ENCODE data around the gene ZNF44. TPM values are rescaled to one million over a fixed set of nuclear protein-coding genes. Genes with fewer than 3 reads are reported as not detected.

Gene ZNF44
- polyA plus RNA-seq, 1 donor: 13.8 TPM

DNA sequence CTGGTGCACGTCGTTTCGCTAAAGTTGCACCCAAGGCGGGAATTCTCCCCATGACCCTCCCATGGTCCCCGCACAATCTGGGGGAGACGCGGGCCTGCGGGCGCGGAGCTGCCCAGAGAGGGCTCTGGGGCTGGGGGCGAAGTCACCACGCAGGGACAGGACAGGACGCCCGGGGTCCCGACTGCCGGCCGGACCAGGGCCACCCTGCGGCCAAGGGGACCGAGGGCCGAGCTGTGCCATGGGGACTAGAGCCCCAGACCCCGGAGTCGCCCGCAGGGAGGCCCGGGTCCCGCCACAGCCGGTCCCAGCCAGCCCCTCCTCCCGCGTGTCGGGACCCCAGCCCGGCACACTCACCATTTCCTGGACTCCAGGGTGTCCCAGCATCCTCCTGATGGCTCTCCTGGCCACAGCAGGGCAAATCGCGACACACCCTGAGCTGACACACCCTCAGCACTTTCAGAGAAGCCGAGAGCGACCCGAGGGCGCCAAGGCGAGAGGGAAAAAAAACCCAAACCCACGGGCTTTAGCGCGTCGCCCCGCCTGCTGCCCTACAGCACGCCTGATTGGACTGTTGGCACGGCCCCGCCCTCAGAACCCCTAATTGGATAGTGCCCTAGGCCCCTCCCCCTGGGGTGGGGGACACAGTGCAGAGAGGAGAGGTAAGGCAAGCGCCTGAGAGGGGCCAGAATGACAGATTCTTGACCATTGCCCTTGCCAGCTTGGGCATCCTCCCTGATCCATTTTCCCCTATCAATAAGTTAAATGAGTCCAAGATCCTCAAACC, 28.6 kb downstream of the ZNF44 start:
- no peaks in the 10 kb centered on the region for H3K4me1 ChIP-seq (ENCODE audit: control insufficient read depth, insufficient read depth, low read length)
- peaks cover 63% of the 10 kb centered on the region for H3K9me3 ChIP-seq (ENCODE audit: control insufficient read depth, low read depth, low read length)
- no peak for DNase-seq
- WGBS (ENCODE audit: insufficient coverage, low lambda C conversion rate): no CpG with 5 or more reads among the region's 46 CpGs
- H3K27me3 ChIP-seq (ENCODE audit: control insufficient read depth, insufficient read depth, low read length): no peaks in the 10 kb centered on the region
- peaks cover 5% of the 10 kb centered on the region for H3K36me3 ChIP-seq (ENCODE audit: control insufficient read depth, insufficient read depth, low read length)
- H3K27ac ChIP-seq (ENCODE audit: low read length): no peak overlapping the region
- H3K4me3 ChIP-seq (ENCODE audit: low read length): no peak overlapping the region

- DNase-seq: no peak
- H3K4me3 ChIP-seq (ENCODE audit: low read length): no peak overlapping the region
- H3K36me3 ChIP-seq (ENCODE audit: control insufficient read depth, insufficient read depth, low read length): no peaks in the 10 kb centered on the region
- H3K9me3 ChIP-seq (ENCODE audit: control insufficient read depth, low read depth, low read length): peaks cover 57% of the 10 kb centered on the region
- H3K27me3 ChIP-seq (ENCODE audit: control insufficient read depth, insufficient read depth, low read length): no peaks in the 10 kb centered on the region
- H3K27ac ChIP-seq (ENCODE audit: low read length): no peak overlapping the region
- no CpG with 5 or more reads among the region's 1 CpG for WGBS (ENCODE audit: insufficient coverage, low lambda C conversion rate)
- H3K4me1 ChIP-seq (ENCODE audit: control insufficient read depth, insufficient read depth, low read length): no peaks in the 10 kb centered on the region
Measured at GRCh38 chr19:12261554-12261953, 33.1 kb downstream of the ZNF44 start.

GRCh38 chr19:12260861-12261260, 33.8 kb downstream of the ZNF44 start:
- H3K36me3 ChIP-seq (ENCODE audit: control insufficient read depth, insufficient read depth, low read length): no peaks in the 10 kb centered on the region
- no peak for DNase-seq
- H3K27ac ChIP-seq (ENCODE audit: low read length): no peak overlapping the region
- H3K4me1 ChIP-seq (ENCODE audit: control insufficient read depth, insufficient read depth, low read length): no peaks in the 10 kb centered on the region
- no peak overlapping the region for H3K4me3 ChIP-seq (ENCODE audit: low read length)
- no peaks in the 10 kb centered on the region for H3K27me3 ChIP-seq (ENCODE audit: control insufficient read depth, insufficient read depth, low read length)
- no CpG with 5 or more reads among the region's 3 CpGs for WGBS (ENCODE audit: insufficient coverage, low lambda C conversion rate)
- peaks cover 50% of the 10 kb centered on the region for H3K9me3 ChIP-seq (ENCODE audit: control insufficient read depth, low read depth, low read length)

DNA sequence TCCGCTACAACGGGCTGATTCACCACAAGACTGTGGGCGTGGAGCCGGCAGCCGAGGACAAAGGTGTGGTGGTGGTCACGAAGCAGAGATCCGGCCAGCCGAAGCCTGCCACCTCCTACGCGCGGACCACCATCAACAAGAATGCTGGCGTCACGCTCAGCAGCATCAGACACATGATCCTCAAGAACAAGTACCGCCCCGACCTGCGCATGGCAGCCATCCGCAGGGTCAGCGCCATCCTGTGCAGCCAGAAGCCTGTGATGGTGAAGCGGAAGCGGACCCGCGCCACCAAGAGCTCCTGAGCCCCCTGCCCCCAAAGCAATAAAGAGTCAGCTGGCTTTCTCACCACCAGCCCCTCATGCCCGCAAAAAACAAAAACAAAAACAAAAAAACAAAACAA, 34.4 kb downstream of the ZNF44 start:
- no peak overlapping the region for H3K27ac ChIP-seq (ENCODE audit: low read length)
- H3K27me3 ChIP-seq (ENCODE audit: control insufficient read depth, insufficient read depth, low read length): no peaks in the 10 kb centered on the region
- peaks cover 47% of the 10 kb centered on the region for H3K9me3 ChIP-seq (ENCODE audit: control insufficient read depth, low read depth, low read length)
- H3K4me1 ChIP-seq (ENCODE audit: control insufficient read depth, insufficient read depth, low read length): no peaks in the 10 kb centered on the region
- WGBS (ENCODE audit: insufficient coverage, low lambda C conversion rate): no CpG with 5 or more reads among the region's 23 CpGs
- H3K36me3 ChIP-seq (ENCODE audit: control insufficient read depth, insufficient read depth, low read length): no peaks in the 10 kb centered on the region
- no peak overlapping the region for H3K4me3 ChIP-seq (ENCODE audit: low read length)
- DNase-seq: no peak

DNA sequence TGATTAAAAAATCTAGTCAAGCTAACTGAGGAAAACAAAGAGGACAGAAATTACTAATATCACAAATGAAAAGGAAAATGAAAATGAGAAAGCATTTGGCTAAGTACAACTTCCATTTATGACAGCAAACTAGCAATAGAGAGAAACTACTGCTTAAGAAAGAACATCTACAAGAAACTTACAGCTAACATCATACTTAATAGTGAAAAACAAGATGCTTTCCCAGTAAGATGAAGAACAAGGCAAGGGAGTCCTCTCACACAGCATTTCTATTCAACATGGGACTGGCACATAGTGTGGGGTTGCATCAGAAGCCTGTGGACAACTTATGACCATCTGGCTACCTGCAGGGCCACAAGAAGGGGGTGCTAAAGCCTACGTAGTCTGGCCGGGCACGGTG, 39.3 kb downstream of the ZNF44 start:
- no peak for DNase-seq
- no peak overlapping the region for H3K4me3 ChIP-seq (ENCODE audit: low read length)
- H3K27ac ChIP-seq (ENCODE audit: low read length): no peak overlapping the region
- peaks cover 53% of the 10 kb centered on the region for H3K9me3 ChIP-seq (ENCODE audit: control insufficient read depth, low read depth, low read length)
- no CpG with 5 or more reads among the region's 3 CpGs for WGBS (ENCODE audit: insufficient coverage, low lambda C conversion rate)
- no peaks in the 10 kb centered on the region for H3K27me3 ChIP-seq (ENCODE audit: control insufficient read depth, insufficient read depth, low read length)
- H3K4me1 ChIP-seq (ENCODE audit: control insufficient read depth, insufficient read depth, low read length): no peaks in the 10 kb centered on the region
- no peaks in the 10 kb centered on the region for H3K36me3 ChIP-seq (ENCODE audit: control insufficient read depth, insufficient read depth, low read length)

DNA sequence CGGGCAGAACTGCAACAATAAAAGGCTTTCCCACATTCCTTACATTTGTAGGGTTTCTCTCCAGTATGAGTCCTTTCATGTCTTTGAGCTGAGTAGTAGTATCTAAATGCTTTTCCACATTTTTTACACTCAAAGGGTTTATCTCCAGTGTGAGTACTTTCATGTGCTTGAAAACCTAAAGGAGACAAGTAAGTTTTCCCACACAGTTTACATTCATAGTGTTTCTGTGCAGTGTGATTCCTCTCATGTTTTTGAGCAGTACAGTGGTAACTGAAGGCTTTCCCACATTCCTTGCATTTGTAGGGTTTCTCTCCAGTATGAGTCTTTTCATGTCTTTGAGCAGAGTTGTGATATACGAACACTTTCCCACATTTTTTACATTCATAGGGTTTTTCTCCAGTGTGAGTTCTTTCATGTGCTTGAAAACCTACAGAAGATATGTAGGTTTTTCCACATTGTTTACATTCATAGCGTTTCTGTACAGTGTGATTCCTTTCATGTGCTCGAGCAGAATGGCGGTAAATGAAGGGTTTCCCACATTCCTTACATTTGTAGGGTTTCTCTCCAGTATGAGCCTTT, 47.0 kb downstream of the ZNF44 start:
- Histone ChIP-seq H3K4me3 (ENCODE audit: low read length) (no peak overlapping the region), H3K27me3 (ENCODE audit: control insufficient read depth, insufficient read depth, low read length) (no peaks in the 10 kb centered on the region), H3K27ac (ENCODE audit: low read length) (no peak overlapping the region), H3K4me1 (ENCODE audit: control insufficient read depth, insufficient read depth, low read length) (no peaks in the 10 kb centered on the region), H3K9me3 (ENCODE audit: control insufficient read depth, low read depth, low read length) (peaks cover 43% of the 10 kb centered on the region), H3K36me3 (ENCODE audit: control insufficient read depth, insufficient read depth, low read length) (peaks cover 15% of the 10 kb centered on the region)
- no peak for DNase-seq
- WGBS (ENCODE audit: insufficient coverage, low lambda C conversion rate): 94% methylated on average over 3 of the region's 5 CpGs

DNA sequence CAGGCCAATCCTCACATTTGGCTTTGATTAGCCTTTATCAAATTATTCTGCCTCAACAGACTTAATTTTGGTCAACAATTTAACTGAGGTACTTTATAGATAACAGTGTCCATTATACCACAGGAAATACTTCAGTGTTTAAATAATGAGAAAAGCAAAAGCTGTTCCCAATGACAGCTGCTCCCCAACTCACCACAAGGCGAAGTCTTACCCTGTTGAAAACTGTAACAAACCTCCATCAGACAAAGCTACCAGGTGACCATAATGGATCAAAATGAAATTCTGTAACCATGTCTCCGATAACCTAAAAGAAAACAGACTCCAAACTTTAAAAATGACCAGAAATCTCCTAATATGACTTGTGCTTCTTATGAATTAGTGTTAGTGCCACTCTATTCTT, 50.3 kb downstream of the ZNF44 start:
- no peaks in the 10 kb centered on the region for H3K4me1 ChIP-seq (ENCODE audit: control insufficient read depth, insufficient read depth, low read length)
- peaks cover 22% of the 10 kb centered on the region for H3K9me3 ChIP-seq (ENCODE audit: control insufficient read depth, low read depth, low read length)
- H3K36me3 ChIP-seq (ENCODE audit: control insufficient read depth, insufficient read depth, low read length): peaks cover 14% of the 10 kb centered on the region
- H3K27me3 ChIP-seq (ENCODE audit: control insufficient read depth, insufficient read depth, low read length): no peaks in the 10 kb centered on the region
- H3K27ac ChIP-seq (ENCODE audit: low read length): no peak overlapping the region
- WGBS (ENCODE audit: insufficient coverage, low lambda C conversion rate): 100% methylated on average over 1 of the region's 2 CpGs
- DNase-seq: no peak
- H3K4me3 ChIP-seq (ENCODE audit: low read length): no peak overlapping the region

GRCh38 chr19:12237143-12237839, 57.4 kb downstream of the ZNF44 start:
- Histone ChIP-seq H3K27ac (ENCODE audit: low read length) (no peak overlapping the region), H3K4me1 (ENCODE audit: control insufficient read depth, insufficient read depth, low read length) (no peaks in the 10 kb centered on the region), H3K27me3 (ENCODE audit: control insufficient read depth, insufficient read depth, low read length) (no peaks in the 10 kb centered on the region), H3K9me3 (ENCODE audit: control insufficient read depth, low read depth, low read length) (peaks cover 24% of the 10 kb centered on the region), H3K36me3 (ENCODE audit: control insufficient read depth, insufficient read depth, low read length) (peaks cover 15% of the 10 kb centered on the region), H3K4me3 (ENCODE audit: low read length) (no peak overlapping the region)
- no CpG with 5 or more reads among the region's 37 CpGs for WGBS (ENCODE audit: insufficient coverage, low lambda C conversion rate)
- DNase-seq: no peak

- Histone ChIP-seq H3K9me3 (ENCODE audit: control insufficient read depth, low read depth, low read length) (peaks cover 27% of the 10 kb centered on the region), H3K27ac (ENCODE audit: low read length) (no peak overlapping the region), H3K4me1 (ENCODE audit: control insufficient read depth, insufficient read depth, low read length) (no peaks in the 10 kb centered on the region), H3K4me3 (ENCODE audit: low read length) (no peak overlapping the region), H3K27me3 (ENCODE audit: control insufficient read depth, insufficient read depth, low read length) (no peaks in the 10 kb centered on the region), H3K36me3 (ENCODE audit: control insufficient read depth, insufficient read depth, low read length) (peaks cover 26% of the 10 kb centered on the region)
- no peak for DNase-seq
- no CpG with 5 or more reads among the region's 3 CpGs for WGBS (ENCODE audit: insufficient coverage, low lambda C conversion rate)
Measured at GRCh38 chr19:12232961-12233360, 61.7 kb downstream of the ZNF44 start.

DNA sequence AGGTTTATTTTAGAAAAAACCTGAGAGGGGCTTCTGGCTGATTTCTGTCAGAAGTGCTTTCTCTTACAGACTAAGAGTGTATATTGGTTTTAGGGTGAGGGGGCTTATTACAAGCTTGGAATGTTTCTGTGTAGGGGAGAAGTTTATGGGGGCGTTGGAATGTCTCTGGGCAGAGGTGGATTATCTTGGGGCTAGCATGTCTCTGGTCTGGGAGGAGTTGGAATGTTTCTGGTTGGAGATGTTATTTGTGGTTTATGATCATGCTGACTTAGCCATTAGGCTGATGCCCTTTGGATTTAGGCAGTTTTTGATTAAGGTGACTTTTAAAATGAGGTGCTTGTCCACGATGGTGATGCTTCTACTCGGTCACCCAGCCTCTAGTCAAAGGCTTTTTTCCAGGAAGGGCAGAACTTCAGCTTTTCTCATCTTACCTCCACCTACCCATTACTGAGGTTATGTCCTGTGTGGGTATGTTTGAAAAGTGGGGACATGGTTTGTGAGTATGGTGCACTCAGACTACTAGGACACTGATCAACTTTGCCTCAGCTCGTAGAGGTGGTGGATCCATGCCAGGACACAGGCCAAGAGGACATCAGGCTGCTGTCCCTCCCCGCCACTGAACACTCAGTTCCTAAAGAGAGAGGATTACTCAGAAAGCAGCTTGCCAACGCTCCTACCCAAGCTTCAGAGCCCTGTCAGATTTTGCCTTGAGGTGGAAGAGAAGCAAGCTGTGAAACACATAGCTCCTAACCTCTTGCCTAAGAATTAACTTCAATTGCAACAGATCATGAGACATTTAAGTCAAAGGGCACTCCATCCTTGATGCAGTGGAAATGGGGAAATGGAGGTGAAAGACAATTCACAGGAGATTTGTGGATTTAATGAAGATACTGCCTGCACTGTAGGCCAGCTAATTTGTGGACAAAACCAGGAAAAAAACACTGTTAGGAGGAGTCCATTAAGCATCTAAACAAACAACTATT, 63.6 kb downstream of the ZNF44 start:
- Histone ChIP-seq H3K4me1 (ENCODE audit: control insufficient read depth, insufficient read depth, low read length) (no peaks in the 10 kb centered on the region), H3K36me3 (ENCODE audit: control insufficient read depth, insufficient read depth, low read length) (peaks cover 16% of the 10 kb centered on the region), H3K9me3 (ENCODE audit: control insufficient read depth, low read depth, low read length) (peaks cover 22% of the 10 kb centered on the region), H3K4me3 (ENCODE audit: low read length) (no peak overlapping the region), H3K27me3 (ENCODE audit: control insufficient read depth, insufficient read depth, low read length) (no peaks in the 10 kb centered on the region), H3K27ac (ENCODE audit: low read length) (no peak overlapping the region)
- WGBS (ENCODE audit: insufficient coverage, low lambda C conversion rate): 83% methylated on average over 1 of the region's 6 CpGs
- no peak for DNase-seq

Measured in large intestine (tissue), 3 donors.